Measurements from ENCODE around the gene GP5. TPM values are rescaled to one million over a fixed set of nuclear protein-coding genes. Genes with fewer than 3 reads are reported as not detected.

GP5 gene
- total and polyA plus RNA-seq, 2 of the 13 experiments (the other 11 are each of a cell fraction or from before 2014, with no cell fraction given), result not detected

GRCh38 chr3:194389269-194389668 is 9.8 kb downstream of the GP5 start:
- FAIRE-seq (no peak), DNase-seq (ENCODE audit: low spot score) (no peak), ATAC-seq (no peak)
- no peak overlapping the region for H3K27ac ChIP-seq (ENCODE audit: extremely low read length, insufficient read depth, low read length)
- H3K9me3 ChIP-seq (ENCODE audit: low read length), result 0 out of 2 replicates have a peak, but pooled peaks cover 4% of the 10 kb centered on the region
- ChIA-PET POLR2A (no interaction called here), CTCF (ENCODE audit: low intra/inter-chr PET ratio, low total read pairs) (no interaction called here)
- no peaks in the 10 kb centered on the region for H4K20me1 ChIP-seq (ENCODE audit: insufficient read depth, low read length)
- in situ Hi-C loops (cut with HindIII; ENCODE audit: extremely low pct_ligation_motif_present, low pct_unique_long_range_greater_than_20kb), result no loop called here
- H3K4me2 ChIP-seq (ENCODE audit: low read depth, low read length), result no peak overlapping the region
- H2AFZ ChIP-seq (ENCODE audit: low read length), result no peak overlapping the region
- H3K79me2 ChIP-seq (ENCODE audit: insufficient read depth, low read length), result no peaks in the 10 kb centered on the region
- 67% methylated on average over 8 of the region's 8 CpGs for WGBS (ENCODE audit: low lambda C conversion rate)
- intact Hi-C loops (cut with micrococcal nuclease; ENCODE audit: unreplicated experiment), result no loop called here
- no TSS peak for BruUV-seq (replicated peaks)
- no peak overlapping the region for H3K4me3 ChIP-seq (replicated peaks in 1 of 3; ENCODE audit: insufficient read depth in 1 of 3, low read depth in 2 of 3, low read length in 3 of 3)
- peaks cover 9% of the 10 kb centered on the region; the same call in 1 of the 2 replicates for H3K4me1 ChIP-seq (ENCODE audit: insufficient read depth, low read length)
- H3K36me3 ChIP-seq (replicated peaks in 1 of 2; ENCODE audit: control insufficient read depth in 1 of 2, insufficient read depth in 2 of 2, low read length in 2 of 2), result no peaks in the 10 kb centered on the region
- H3K9ac ChIP-seq (ENCODE audit: insufficient read depth, low read depth, low read length), result no peak overlapping the region
- no peak for TF ChIP-seq HMGXB4 (CRISPR knock-in tag; IDR thresholded peaks at IDR 0.05; ENCODE audit: borderline replicate concordance in 1 of 2, low read depth in 1 of 2)
- TF ChIP-seq ZC3H4 (CRISPR knock-in tag; IDR thresholded peaks at IDR 0.05; ENCODE audit: borderline replicate concordance), result no peak
- no peak for TF ChIP-seq ZBTB21 (CRISPR knock-in tag; IDR thresholded peaks at IDR 0.05)
- no peak for TF ChIP-seq ZNF451 (CRISPR knock-in tag; IDR thresholded peaks at IDR 0.05)
- no peak for TF ChIP-seq ZNF331 (CRISPR knock-in tag; IDR thresholded peaks at IDR 0.05)
- no peak for TF ChIP-seq HOXA5 (CRISPR knock-in tag; IDR thresholded peaks at IDR 0.05)
- no peak for TF ChIP-seq E2F1 (CRISPR knock-in tag; IDR thresholded peaks at IDR 0.05)
- no peak for TF ChIP-seq ZNF570 (CRISPR knock-in tag; IDR thresholded peaks at IDR 0.05; ENCODE audit: borderline replicate concordance)
- TF ChIP-seq CBX1 (IDR thresholded peaks at IDR 0.05; ENCODE audit: low read depth), result no peak
- no peak for TF ChIP-seq ZMYM4 (CRISPR knock-in tag; IDR thresholded peaks at IDR 0.05)
- no peak for TF ChIP-seq MTA3 (CRISPR knock-in tag; IDR thresholded peaks at IDR 0.05)
- no peak for TF ChIP-seq NFATC3 (CRISPR knock-in tag; IDR thresholded peaks at IDR 0.05)
- no peak for TF ChIP-seq SMC3 (IDR thresholded peaks at IDR 0.05; ENCODE audit: low read length)
- no peak for TF ChIP-seq BHLHE40 (IDR thresholded peaks at IDR 0.05; ENCODE audit: low read length)
- TF ChIP-seq ZNF564 (CRISPR knock-in tag; IDR thresholded peaks at IDR 0.05), result no peak
- TF ChIP-seq ZBTB26 (CRISPR knock-in tag; IDR thresholded peaks at IDR 0.05; ENCODE audit: borderline replicate concordance), result no peak
- TF ChIP-seq SKI (IDR thresholded peaks at IDR 0.05; ENCODE audit: partially characterized antibody), result no peak
- TF ChIP-seq ATRX (CRISPR knock-in tag; IDR thresholded peaks at IDR 0.05; ENCODE audit: borderline replicate concordance), result no peak
- peaks cover 7 to 32% of the 10 kb centered on the region in 2 experiments; a peak in 4 of 5 replicates for H3K27me3 ChIP-seq (ENCODE audit: control insufficient read depth in 1 of 2, insufficient read depth in 2 of 2, low read length in 2 of 2)
